GM12801 (cell line): ENCODE data around the gene LHFPL6.

Experiments used
- TF ChIP-seq, protein P1 (sequence below): IDR thresholded peaks from one replicate; pipeline ENCODE4 v1.5.1; 2011; ENCODE audit warnings: control low read depth; ENCODE audit not compliant: insufficient read length; ENCODE audit errors: extremely low read depth

LHFPL6 gene

GRCh38 chr13:39526499-39526898, 76.5 kb downstream of the LHFPL6 start:
- TF ChIP-seq, protein P1, sequence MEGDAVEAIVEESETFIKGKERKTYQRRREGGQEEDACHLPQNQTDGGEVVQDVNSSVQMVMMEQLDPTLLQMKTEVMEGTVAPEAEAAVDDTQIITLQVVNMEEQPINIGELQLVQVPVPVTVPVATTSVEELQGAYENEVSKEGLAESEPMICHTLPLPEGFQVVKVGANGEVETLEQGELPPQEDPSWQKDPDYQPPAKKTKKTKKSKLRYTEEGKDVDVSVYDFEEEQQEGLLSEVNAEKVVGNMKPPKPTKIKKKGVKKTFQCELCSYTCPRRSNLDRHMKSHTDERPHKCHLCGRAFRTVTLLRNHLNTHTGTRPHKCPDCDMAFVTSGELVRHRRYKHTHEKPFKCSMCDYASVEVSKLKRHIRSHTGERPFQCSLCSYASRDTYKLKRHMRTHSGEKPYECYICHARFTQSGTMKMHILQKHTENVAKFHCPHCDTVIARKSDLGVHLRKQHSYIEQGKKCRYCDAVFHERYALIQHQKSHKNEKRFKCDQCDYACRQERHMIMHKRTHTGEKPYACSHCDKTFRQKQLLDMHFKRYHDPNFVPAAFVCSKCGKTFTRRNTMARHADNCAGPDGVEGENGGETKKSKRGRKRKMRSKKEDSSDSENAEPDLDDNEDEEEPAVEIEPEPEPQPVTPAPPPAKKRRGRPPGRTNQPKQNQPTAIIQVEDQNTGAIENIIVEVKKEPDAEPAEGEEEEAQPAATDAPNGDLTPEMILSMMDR, result no peak

- TF ChIP-seq, protein P1, result no peak
Measured at GRCh38 chr13:39525506-39525905, 77.5 kb downstream of the LHFPL6 start.

GRCh38 chr13:39524795-39525194, 78.2 kb downstream of the LHFPL6 start:
- TF ChIP-seq, protein P1, result no peak

DNA sequence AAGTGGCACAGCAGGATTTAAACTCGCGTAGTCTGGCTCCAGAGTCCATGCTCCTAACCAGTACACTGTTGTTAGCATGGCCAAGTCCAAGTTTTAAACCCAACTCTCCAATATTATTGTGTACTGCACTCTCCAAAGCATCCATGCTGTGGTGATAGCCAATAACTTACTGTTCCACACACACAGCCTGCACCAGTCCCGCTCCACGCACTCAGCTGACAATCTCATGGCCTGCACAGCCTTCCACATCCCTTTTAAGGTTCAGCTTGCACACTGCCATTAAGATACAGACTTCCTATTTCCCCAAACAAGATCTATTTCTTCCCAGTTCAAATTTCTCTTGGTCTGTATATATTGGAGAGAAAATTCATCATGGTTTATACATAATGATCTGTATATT, 80.7 kb downstream of the LHFPL6 start:
- TF ChIP-seq, protein P1, result no peak

DNA sequence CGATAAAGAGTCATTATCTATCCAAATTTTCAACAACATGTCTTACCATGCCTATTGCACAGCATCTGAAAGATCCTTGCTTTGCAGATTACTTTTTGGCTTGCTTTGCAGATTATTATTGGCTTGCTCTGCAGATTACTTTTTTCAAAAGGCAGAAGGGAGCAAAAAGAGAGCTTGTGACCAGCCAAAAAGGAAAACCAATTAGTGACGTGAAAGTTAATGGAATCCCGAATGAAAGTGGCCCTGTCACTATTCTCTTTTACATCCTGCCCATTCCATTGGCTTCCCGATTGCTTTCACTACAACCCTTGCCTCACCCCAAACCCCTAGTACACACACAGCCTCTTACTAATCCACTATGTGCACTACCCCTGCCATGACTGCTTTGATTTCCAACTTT, 81.3 kb downstream of the LHFPL6 start:
- TF ChIP-seq, protein P1, result no peak

- TF ChIP-seq, protein P1, result no peak
Measured at GRCh38 chr13:39516096-39516495, 86.9 kb downstream of the LHFPL6 start.

DNA sequence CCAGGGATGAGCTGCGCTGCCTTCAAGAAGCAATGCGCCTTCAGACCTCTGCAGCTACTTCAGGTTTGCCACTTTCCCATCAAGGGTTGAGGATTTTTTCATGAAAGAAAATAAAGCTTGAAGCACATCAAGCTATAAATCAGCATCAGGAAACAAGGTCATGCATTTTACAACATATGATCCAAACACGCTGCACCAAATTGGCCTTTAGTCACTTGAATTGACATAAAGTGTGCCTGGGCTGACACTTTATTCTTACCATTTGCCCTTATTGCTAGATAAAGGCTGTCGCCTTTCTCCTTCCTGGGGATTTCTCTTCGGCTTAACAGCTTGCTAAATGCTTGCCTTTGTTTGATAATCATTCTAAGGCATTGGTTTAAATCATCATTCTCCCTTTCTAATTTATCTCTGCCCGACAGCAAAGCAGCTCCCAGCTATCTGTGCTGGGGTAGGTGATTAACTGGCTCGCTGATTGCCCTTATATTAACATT, 87.7 kb downstream of the LHFPL6 start:
- TF ChIP-seq, protein P1, result no peak

DNA sequence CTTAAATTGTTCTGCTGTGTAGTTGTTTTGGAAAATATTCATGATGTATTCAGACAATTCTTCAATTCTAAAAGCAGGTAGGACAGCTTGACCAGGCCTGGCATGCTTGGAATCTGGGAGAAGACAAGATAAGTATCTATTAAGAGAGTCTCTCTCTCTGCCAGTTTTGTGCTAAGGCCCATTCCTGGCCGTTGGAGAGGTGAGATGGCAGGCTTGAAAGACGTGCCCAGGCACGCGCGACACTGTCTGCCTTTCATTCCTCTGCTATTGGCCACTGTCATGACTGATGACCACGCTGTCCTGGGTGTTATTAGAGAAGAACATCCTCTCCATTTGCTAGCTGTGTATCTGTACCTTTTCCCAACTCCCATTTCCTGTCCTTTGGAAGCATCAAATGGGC, 90.3 kb downstream of the LHFPL6 start:
- TF ChIP-seq, protein P1, result no peak
